ENCODE results near the gene ADGRG3.

DNA sequence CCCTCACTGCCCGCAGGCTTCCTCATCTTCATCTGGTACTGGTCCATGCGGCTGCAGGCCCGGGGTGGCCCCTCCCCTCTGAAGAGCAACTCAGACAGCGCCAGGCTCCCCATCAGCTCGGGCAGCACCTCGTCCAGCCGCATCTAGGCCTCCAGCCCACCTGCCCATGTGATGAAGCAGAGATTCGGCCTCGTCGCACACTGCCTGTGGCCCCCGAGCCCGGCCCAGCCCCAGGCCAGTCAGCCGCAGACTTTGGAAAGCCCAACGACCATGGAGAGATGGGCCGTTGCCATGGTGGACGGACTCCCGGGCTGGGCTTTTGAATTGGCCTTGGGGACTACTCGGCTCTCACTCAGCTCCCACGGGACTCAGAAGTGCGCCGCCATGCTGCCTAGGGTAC is 4.7 kb upstream of the ADGRG3 start:
- TF ChIP-seq, protein P1, sequence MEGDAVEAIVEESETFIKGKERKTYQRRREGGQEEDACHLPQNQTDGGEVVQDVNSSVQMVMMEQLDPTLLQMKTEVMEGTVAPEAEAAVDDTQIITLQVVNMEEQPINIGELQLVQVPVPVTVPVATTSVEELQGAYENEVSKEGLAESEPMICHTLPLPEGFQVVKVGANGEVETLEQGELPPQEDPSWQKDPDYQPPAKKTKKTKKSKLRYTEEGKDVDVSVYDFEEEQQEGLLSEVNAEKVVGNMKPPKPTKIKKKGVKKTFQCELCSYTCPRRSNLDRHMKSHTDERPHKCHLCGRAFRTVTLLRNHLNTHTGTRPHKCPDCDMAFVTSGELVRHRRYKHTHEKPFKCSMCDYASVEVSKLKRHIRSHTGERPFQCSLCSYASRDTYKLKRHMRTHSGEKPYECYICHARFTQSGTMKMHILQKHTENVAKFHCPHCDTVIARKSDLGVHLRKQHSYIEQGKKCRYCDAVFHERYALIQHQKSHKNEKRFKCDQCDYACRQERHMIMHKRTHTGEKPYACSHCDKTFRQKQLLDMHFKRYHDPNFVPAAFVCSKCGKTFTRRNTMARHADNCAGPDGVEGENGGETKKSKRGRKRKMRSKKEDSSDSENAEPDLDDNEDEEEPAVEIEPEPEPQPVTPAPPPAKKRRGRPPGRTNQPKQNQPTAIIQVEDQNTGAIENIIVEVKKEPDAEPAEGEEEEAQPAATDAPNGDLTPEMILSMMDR (IDR thresholded peaks at IDR 0.05; ENCODE audit: low read depth, low read length): no peak
- TF ChIP-seq POLR2A (IDR thresholded peaks at IDR 0.05; ENCODE audit: extremely low read depth, insufficient read length) (no peak), MYC (IDR thresholded peaks at IDR 0.05; ENCODE audit: low read depth, low read length) (no peak)
- TF ChIP-seq, protein P2, sequence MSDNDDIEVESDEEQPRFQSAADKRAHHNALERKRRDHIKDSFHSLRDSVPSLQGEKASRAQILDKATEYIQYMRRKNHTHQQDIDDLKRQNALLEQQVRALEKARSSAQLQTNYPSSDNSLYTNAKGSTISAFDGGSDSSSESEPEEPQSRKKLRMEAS (IDR thresholded peaks at IDR 0.05; ENCODE audit: low read depth, low read length): no peak
